Neuronal stem cell (in vitro differentiated cells): ENCODE data around the gene FMOD.
"Not testable (repeated sequence)": the region's sequence is repeated elsewhere in the genome, so short reads cannot be mapped to it uniquely, and the experiment has no call there.

ENCODE experiments used
- DNase-seq: peaks from one replicate; pipeline ENCODE4 v3.0.0-alpha.2; 2013; ENCODE audit warnings: low spot score
- H2AFZ ChIP-seq: one replicate; pipeline ENCODE4 v1.6.1; 2013; ENCODE audit warnings: mild to moderate bottlenecking, low read length, inconsistent platforms
- H2AK5ac ChIP-seq: 2 replicates; pipeline ENCODE4 v1.6.1; 2013; ENCODE audit warnings: low read depth, mild to moderate bottlenecking, inconsistent platforms, low read length, moderate library complexity, mixed read lengths
- H2BK120ac ChIP-seq: 2 replicates; pipeline ENCODE4 v1.6.1; 2013; ENCODE audit warnings: low read depth, mild to moderate bottlenecking, inconsistent platforms, low read length, moderate library complexity, mixed read lengths
- H2BK12ac ChIP-seq: one replicate; pipeline ENCODE4 v1.6.1; 2013; ENCODE audit warnings: low read length, inconsistent platforms
- H2BK15ac ChIP-seq: 2 replicates; pipeline ENCODE4 v1.6.1; 2013; ENCODE audit warnings: mild to moderate bottlenecking, low read length, inconsistent platforms, mixed read lengths
- H2BK5ac ChIP-seq: one replicate; pipeline ENCODE4 v1.6.1; 2013; ENCODE audit warnings: inconsistent platforms, mild to moderate bottlenecking, low read length, moderate library complexity
- H3K14ac ChIP-seq: one replicate; pipeline ENCODE4 v1.6.1; 2013; ENCODE audit warnings: low read length, inconsistent platforms
- H3K18ac ChIP-seq: 2 replicates; pipeline ENCODE4 v1.6.1; 2013; ENCODE audit warnings: low read length, inconsistent platforms
- H3K23ac ChIP-seq: 2 replicates; pipeline ENCODE4 v1.6.1; 2013; ENCODE audit warnings: low read depth, mild to moderate bottlenecking, mixed read lengths, low read length, inconsistent platforms; ENCODE audit not compliant: poor library complexity
- H3K27ac ChIP-seq: replicated peaks from 3 replicates; pipeline ENCODE4 v1.5.1; 2013; ENCODE audit warnings: low read length, inconsistent platforms
- H3K27me3 ChIP-seq, 3 experiments: 2 replicates each; pipeline ENCODE4 v1.6.1; 2013; ENCODE audit warnings: low read length in 3 of 3, mild to moderate bottlenecking in 2 of 3, inconsistent platforms in 1 of 3, low read depth in 1 of 3, mixed read lengths in 1 of 3, moderate library complexity in 1 of 3; ENCODE audit not compliant: control insufficient read depth in 3 of 3, insufficient read depth in 3 of 3
- H3K36me3 ChIP-seq, 2 donors: replicated peaks in 1 of 2; 2 replicates each; pipeline ENCODE4 v1.6.1; 2013; ENCODE audit warnings: low read length in 2 of 2; ENCODE audit not compliant: control insufficient read depth in 2 of 2, insufficient read depth in 2 of 2
- H3K4ac ChIP-seq: 2 replicates; pipeline ENCODE4 v1.6.1; 2013; ENCODE audit warnings: inconsistent platforms, mild to moderate bottlenecking, low read length, moderate library complexity
- H3K4me1 ChIP-seq, 2 donors: 1 replicate in 1 of 2; 2 replicates in 1 of 2; pipeline ENCODE4 v1.6.1; 2013; ENCODE audit warnings: low read length in 2 of 2, low read depth in 1 of 2; ENCODE audit not compliant: control insufficient read depth in 2 of 2, insufficient read depth in 1 of 2
- H3K4me2 ChIP-seq: one replicate; pipeline ENCODE4 v1.6.1; 2013; ENCODE audit warnings: mild to moderate bottlenecking, low read length, inconsistent platforms; ENCODE audit not compliant: insufficient read depth, poor library complexity, severe bottlenecking
- H3K4me3 ChIP-seq, 2 donors: 2 replicates each; pipeline ENCODE4 v1.5.1; 2013; ENCODE audit warnings: low read length in 2 of 2, mild to moderate bottlenecking in 2 of 2, inconsistent platforms in 1 of 2, moderate library complexity in 1 of 2
- H3K79me1 ChIP-seq: one replicate; pipeline ENCODE4 v1.6.1; 2013; ENCODE audit warnings: low read depth, mild to moderate bottlenecking, inconsistent platforms, low read length, moderate library complexity
- H3K9ac ChIP-seq: one replicate; pipeline ENCODE4 v1.6.1; 2013; ENCODE audit warnings: mild to moderate bottlenecking, low read depth, low read length, inconsistent platforms; ENCODE audit not compliant: poor library complexity
- H3K9me3 ChIP-seq, 2 donors: replicated peaks in 1 of 2; 2 replicates each; pipeline versions ENCODE3 to v1.6.1; 2013; ENCODE audit warnings: low read length in 2 of 2, mild to moderate bottlenecking in 2 of 2, inconsistent platforms in 1 of 2, low read depth in 1 of 2, mixed read lengths in 1 of 2, moderate library complexity in 1 of 2; ENCODE audit not compliant: control insufficient read depth in 2 of 2, insufficient read depth in 1 of 2
- H4K8ac ChIP-seq: one replicate; pipeline ENCODE4 v1.6.1; 2013; ENCODE audit warnings: low read depth, mild to moderate bottlenecking, inconsistent platforms, low read length, moderate library complexity
- H4K91ac ChIP-seq: one replicate; pipeline ENCODE4 v1.6.1; 2013; ENCODE audit warnings: low read length, low read depth, mild to moderate bottlenecking, inconsistent platforms; ENCODE audit not compliant: poor library complexity
- WGBS, 2 donors: extraction: QIAGEN DNeasy Blood & Tissue Kit; methylation state at CpG; one replicate each; pipeline ENCODE4 v1.1.7; 2013; ENCODE audit warnings: missing lambda C conversion rate in 2 of 2, mixed read lengths in 1 of 2; ENCODE audit not compliant: insufficient read length in 2 of 2, insufficient replicate concordance in 1 of 2; ENCODE audit errors: extremely low coverage in 2 of 2; 5-methylcytosine and 5-hydroxymethylcytosine counted together

FMOD gene

DNA sequence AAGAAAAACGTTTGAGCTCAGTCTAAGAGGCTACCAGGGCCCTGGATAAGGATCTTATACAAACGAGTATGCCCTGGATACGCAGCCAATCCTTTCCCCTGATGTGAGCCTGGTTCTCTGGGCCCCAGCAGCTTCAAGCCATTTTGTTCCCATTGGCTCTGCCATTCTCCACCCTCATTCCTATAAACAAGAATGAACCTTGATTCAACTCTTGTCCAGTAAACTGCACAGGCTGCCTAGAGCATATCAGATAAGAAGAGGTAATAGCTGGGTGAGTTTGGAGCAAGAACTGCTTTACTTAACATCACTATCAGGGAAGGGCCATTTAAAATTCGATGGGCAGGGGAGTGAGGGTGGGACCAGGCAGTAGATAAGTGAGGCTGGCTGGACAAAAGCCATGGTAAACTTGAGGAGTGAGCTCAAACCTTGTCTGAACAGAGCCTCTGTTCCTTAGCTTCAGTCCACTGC is 34.3 kb downstream of the FMOD start:
- Histone ChIP-seq H3K4ac (no peak overlapping the region), H3K9ac (no peak overlapping the region)

DNA sequence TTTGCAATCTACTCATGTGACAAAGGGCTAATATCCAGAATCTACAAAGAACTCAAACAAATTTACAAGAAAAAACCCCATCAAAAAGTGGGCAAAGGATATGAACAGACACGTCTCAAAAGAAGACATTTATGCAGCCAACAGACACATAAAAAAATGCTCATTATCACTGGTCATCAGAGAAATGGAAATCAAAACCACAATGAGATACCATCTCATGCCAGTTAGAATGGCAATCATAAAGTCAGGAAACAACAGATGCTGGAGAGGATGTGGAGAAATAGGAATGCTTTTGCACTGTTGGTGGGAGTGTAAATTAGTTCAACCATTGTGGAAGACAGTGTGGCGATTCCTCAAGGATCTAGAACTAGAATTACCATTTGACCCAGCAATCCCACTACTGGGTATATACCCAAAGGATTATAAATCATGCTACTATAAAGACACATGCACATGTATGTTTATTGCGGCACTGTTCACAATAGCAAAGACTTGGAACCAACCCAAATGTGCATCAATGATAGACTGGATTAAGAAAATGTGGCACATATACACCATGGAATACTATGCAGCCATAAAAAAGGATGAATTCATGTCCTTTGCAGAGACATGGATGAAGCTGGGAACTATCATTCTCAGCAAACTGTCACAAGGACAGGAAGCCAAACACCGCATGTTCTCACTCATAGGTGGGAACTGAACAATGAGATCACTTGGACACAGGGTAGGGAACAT is 36.7 kb downstream of the FMOD start:
- H3K9ac ChIP-seq, H4K8ac ChIP-seq, H2BK5ac ChIP-seq, H3K27me3 ChIP-seq, H2BK15ac ChIP-seq, H3K4ac ChIP-seq, H4K91ac ChIP-seq, H2BK12ac ChIP-seq, H2AK5ac ChIP-seq, H3K14ac ChIP-seq, H3K18ac ChIP-seq, H3K79me1 ChIP-seq, H2AFZ ChIP-seq, H3K4me2 ChIP-seq, H2BK120ac ChIP-seq, H3K9me3 ChIP-seq, DNase-seq, H3K23ac ChIP-seq, H3K27ac ChIP-seq, H3K4me1 ChIP-seq, H3K4me3 ChIP-seq: not testable (repeated sequence)
- no CpG with 5 or more reads among the region's 4 CpGs for WGBS, 2 donors
- H3K36me3 ChIP-seq, result peaks cover 6 to 12% of the 10 kb centered on the region in 2 donors

More for the DNA sequence above, 34.3 kb downstream of the FMOD start:
- H3K4me3 ChIP-seq, result no peak overlapping the region
- DNase-seq, result no peak
- H2BK120ac ChIP-seq, result no peak overlapping the region
- H4K91ac ChIP-seq, result no peak overlapping the region
- H2BK5ac ChIP-seq, result no peak overlapping the region
- H3K27me3 ChIP-seq, result no peaks in the 10 kb centered on the region
- H3K4me2 ChIP-seq, result no peak overlapping the region
- no CpG with 5 or more reads among the region's 4 CpGs for WGBS, 2 donors
- H3K27ac ChIP-seq, result no peak overlapping the region
- no peak overlapping the region for H3K14ac ChIP-seq
- H3K79me1 ChIP-seq, result peaks cover 2% of the 10 kb centered on the region
- no peak overlapping the region for H3K23ac ChIP-seq
- peaks cover 4 to 9% of the 10 kb centered on the region in 2 donors for H3K4me1 ChIP-seq
- H3K9me3 ChIP-seq, result no peaks in the 10 kb centered on the region
- H2AFZ ChIP-seq, result no peak overlapping the region
- H2BK12ac ChIP-seq, result no peak overlapping the region
- no peak overlapping the region for H4K8ac ChIP-seq
- no peak overlapping the region for H2AK5ac ChIP-seq
- peaks cover 0 to 1% of the 10 kb centered on the region in 2 donors for H3K36me3 ChIP-seq
- H3K18ac ChIP-seq, result no peak overlapping the region
- H2BK15ac ChIP-seq, result no peak overlapping the region

DNA sequence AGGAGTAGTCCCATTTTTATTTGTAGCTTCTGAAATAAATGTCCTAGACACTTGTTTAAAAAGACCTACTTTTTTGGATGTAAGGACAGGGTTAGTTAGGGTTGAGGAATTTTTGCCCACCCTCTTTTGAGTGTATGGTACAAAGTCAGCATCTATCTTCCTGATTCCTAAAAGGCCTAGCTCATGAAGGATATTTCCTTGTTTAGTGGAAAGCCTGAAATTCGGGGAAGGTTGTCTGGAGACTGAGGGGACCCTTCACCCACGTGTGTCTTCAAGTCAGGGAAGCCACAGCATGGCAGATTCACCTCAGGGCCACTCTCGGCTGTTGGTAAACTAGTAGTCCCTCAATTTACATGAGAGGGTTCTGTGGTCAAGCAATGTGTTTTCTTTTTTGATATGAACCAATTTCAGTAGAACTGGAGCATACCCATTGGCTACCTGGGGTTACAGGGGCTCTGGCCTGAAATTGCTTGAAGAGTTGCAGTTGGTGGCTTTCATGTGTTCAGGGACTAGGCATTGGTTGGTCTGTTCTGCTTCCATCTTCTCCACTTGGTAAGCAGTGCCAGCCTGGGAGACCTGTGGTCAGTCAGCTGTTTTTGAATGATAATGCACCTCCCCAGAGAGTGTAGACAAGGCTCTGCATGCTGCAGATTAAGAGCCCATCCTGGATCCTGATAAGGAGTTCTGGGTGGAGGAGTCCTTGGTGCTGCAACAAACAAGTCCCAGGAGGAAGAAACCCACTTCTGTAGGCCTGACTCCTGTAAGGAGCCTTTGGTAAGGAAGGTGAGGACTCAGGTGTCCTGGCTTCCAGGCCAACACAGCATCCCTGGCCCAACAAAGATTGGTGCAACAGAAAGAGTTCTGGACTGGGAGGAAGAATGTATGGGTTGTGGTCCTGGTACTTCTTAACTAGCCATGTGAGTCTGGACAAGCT is 39.3 kb downstream of the FMOD start:
- Histone ChIP-seq H3K18ac (no peak overlapping the region), H3K14ac (no peak overlapping the region), H2BK12ac (no peak overlapping the region), H3K4me3 (no peak overlapping the region), H4K91ac (no peak overlapping the region), H3K4me1 (peaks cover 20 to 26% of the 10 kb centered on the region in 2 donors), H3K4me2 (no peak overlapping the region), H2BK15ac (no peak overlapping the region), H2BK5ac (no peak overlapping the region), H3K27ac (no peak overlapping the region), H3K79me1 (peaks cover 12% of the 10 kb centered on the region), H3K9ac (no peak overlapping the region), H4K8ac (no peak overlapping the region), H2BK120ac (no peak overlapping the region), H2AFZ (no peak overlapping the region), H3K9me3 (no peaks in the 10 kb centered on the region), H3K4ac (no peak overlapping the region), H3K23ac (no peak overlapping the region), H3K27me3 (no peaks in the 10 kb centered on the region), H3K36me3 (peaks cover 10 to 37% of the 10 kb centered on the region in 2 donors), H2AK5ac (no peak overlapping the region)
- WGBS, 2 donors, result no CpG with 5 or more reads among the region's 3 CpGs
- DNase-seq, result no peak

DNA sequence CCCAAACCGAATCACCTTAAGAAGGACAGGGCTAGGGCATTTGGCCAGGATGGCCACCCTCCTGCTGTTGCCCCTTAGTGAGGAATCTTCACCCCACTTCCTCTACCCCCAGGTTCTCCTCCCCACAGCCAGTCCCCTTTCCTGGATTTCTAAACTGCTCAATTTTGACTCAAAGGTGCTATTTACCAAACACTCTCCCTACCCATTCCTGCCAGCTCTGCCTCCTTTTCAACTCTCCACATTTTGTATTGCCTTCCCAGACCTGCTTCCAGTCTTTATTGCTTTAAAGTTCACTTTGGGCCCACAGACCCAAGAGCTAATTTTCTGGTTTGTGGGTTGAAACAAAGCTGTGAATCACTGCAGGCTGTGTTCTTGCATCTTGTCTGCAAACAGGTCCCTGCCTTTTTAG is 42.0 kb downstream of the FMOD start:
- Histone ChIP-seq H3K4me3 (no peak overlapping the region), H2BK15ac (no peak overlapping the region), H3K9ac (no peak overlapping the region), H3K27ac (no peak overlapping the region), H4K91ac (no peak overlapping the region), H2BK12ac (no peak overlapping the region), H3K14ac (no peak overlapping the region), H3K27me3 (peaks cover 0 to 10% (median 6%) of the 10 kb centered on the region in 3 experiments), H2BK5ac (no peak overlapping the region), H2AFZ (no peak overlapping the region), H2AK5ac (no peak overlapping the region), H3K4me1 (peaks cover 24 to 27% of the 10 kb centered on the region in 2 donors), H3K23ac (no peak overlapping the region), H3K79me1 (peaks cover 19% of the 10 kb centered on the region), H3K18ac (no peak overlapping the region), H4K8ac (no peak overlapping the region), H3K4me2 (peak overlapping the region; percentile 21), H3K4ac (no peak overlapping the region), H2BK120ac (no peak overlapping the region), H3K9me3 (no peaks in the 10 kb centered on the region), H3K36me3 (peaks cover 10 to 38% of the 10 kb centered on the region in 2 donors)
- DNase-seq, result no peak
- WGBS, 2 donors, result no CpG with 5 or more reads among the region's 1 CpG
